ES-I3 (cell line): ENCODE results near the gene KIAA1958.
"Not testable (repeated sequence)": the region's sequence is repeated elsewhere in the genome, so short reads cannot be mapped to it uniquely, and the experiment has no call there.

Experiments used
- H3K36me3 ChIP-seq: 2 replicates; pipeline ENCODE4 v1.6.1; 2013; ENCODE audit warnings: mild to moderate bottlenecking, low read length, control low read depth, moderate library complexity; ENCODE audit not compliant: insufficient read depth
- H3K4me1 ChIP-seq: 2 replicates; pipeline ENCODE4 v1.6.1; 2013; ENCODE audit warnings: mild to moderate bottlenecking, control low read depth, low read length; ENCODE audit not compliant: insufficient read depth
- H3K9ac ChIP-seq: 2 replicates; pipeline ENCODE4 v1.6.1; 2013; ENCODE audit warnings: low read depth, mild to moderate bottlenecking, low read length, moderate library complexity
- H3K9me3 ChIP-seq: 2 replicates; pipeline ENCODE4 v1.6.1; 2013; ENCODE audit warnings: mild to moderate bottlenecking, low read length, moderate library complexity; ENCODE audit not compliant: control insufficient read depth, insufficient read depth

KIAA1958 gene

GRCh38 chr9:112631313-112632070, 144.9 kb downstream of the KIAA1958 start:
- H3K9ac ChIP-seq, result no peak overlapping the region
- no peaks in the 10 kb centered on the region for H3K9me3 ChIP-seq
- H3K36me3 ChIP-seq, result no peaks in the 10 kb centered on the region
- H3K4me1 ChIP-seq, result no peaks in the 10 kb centered on the region

GRCh38 chr9:112640311-112640710, 153.7 kb downstream of the KIAA1958 start:
- no peaks in the 10 kb centered on the region for H3K36me3 ChIP-seq
- no peak overlapping the region for H3K9ac ChIP-seq
- H3K4me1 ChIP-seq, result no peaks in the 10 kb centered on the region
- 0 out of 2 replicates have a peak, but pooled peaks cover 4% of the 10 kb centered on the region for H3K9me3 ChIP-seq

DNA sequence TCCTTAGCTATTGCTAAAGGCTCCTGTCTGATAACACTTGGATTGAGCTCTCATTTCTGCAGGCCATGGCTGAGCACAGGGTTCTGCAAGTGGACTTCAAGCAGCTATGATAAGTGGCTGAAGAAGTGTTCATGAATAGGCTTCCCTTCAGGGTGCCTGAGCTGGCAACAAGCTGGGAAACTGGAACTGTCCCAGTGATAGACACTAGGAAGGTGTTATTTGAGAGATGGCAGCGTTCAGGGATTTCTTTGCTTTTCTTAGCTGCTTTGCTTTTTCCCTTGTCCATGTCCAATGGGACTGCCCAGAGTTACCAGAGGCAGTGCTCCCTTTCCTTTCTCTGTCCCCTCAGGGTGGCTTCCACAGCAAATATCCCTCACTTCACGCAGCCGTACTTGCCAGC, 155.5 kb downstream of the KIAA1958 start:
- H3K4me1 ChIP-seq, result no peaks in the 10 kb centered on the region
- H3K36me3 ChIP-seq, result no peaks in the 10 kb centered on the region
- no peak overlapping the region for H3K9ac ChIP-seq
- H3K9me3 ChIP-seq, result 0 out of 2 replicates have a peak, but pooled peaks cover 4% of the 10 kb centered on the region

DNA sequence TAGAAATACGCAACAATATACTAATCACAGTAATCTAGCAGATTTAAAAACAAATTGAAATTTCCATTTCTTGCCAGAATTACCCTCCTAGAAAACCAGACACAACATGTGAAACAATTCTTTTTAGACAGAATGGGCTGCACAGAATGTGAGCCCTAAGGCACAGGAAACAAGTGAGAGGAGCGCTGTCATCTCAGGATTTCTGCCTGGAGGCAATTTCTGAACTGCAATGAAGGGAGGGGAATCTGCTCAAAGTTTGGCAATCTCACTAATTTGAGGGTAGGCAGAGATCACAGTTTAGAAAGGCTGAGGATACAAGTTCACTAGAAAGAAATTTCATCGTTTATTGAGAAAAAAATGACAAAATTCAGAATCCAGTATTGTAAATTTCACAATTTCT, 161.0 kb downstream of the KIAA1958 start:
- Histone ChIP-seq H3K4me1 (no peaks in the 10 kb centered on the region), H3K36me3 (no peaks in the 10 kb centered on the region), H3K9ac (no peak overlapping the region), H3K9me3 (0 out of 2 replicates have a peak, but pooled peaks cover 2% of the 10 kb centered on the region)

GRCh38 chr9:112648624-112649023, 162.0 kb downstream of the KIAA1958 start:
- Histone ChIP-seq H3K9ac (no peak overlapping the region), H3K4me1 (peaks cover 5% of the 10 kb centered on the region; the same call in 1 of the 2 replicates), H3K36me3 (no peaks in the 10 kb centered on the region), H3K9me3 (0 out of 2 replicates have a peak, but pooled peaks cover 2% of the 10 kb centered on the region)

GRCh38 chr9:112654282-112654681, 167.7 kb downstream of the KIAA1958 start:
- 0 out of 2 replicates have a peak, but pooled peaks cover 2% of the 10 kb centered on the region for H3K9me3 ChIP-seq
- H3K36me3 ChIP-seq, result no peaks in the 10 kb centered on the region
- peaks cover 18% of the 10 kb centered on the region for H3K4me1 ChIP-seq
- H3K9ac ChIP-seq, result peak overlapping the region; percentile 25; the same call in 1 of the 2 replicates

GRCh38 chr9:112655668-112656067, 169.0 kb downstream of the KIAA1958 start:
- Histone ChIP-seq H3K36me3 (no peaks in the 10 kb centered on the region), H3K9me3 (no peaks in the 10 kb centered on the region), H3K4me1 (peaks cover 18% of the 10 kb centered on the region), H3K9ac (no peak overlapping the region)

DNA sequence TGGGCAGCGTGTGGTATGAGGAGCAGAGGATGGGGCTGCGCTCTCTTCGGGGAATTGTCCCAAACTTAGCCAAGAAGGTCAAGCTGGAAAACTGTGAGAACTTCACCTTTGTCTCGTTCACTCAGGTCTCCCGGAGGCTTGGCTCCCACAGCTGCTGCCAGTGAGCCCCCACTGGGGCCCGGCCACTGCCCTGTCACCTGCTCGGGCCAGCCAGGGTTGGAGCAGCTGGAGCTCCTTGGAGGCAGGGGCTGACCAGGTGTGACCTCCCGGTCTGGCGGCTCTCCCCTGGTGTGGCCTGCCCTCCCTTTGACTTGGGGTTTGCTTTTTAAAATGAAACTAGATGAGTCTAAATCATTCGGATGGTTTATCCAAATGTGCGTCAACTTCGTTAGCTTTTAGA, 173.3 kb downstream of the KIAA1958 start:
- H3K9me3 ChIP-seq, result no peaks in the 10 kb centered on the region
- peaks cover 8% of the 10 kb centered on the region; the same call in 1 of the 2 replicates for H3K4me1 ChIP-seq
- H3K36me3 ChIP-seq, result no peaks in the 10 kb centered on the region
- H3K9ac ChIP-seq, result no peak overlapping the region

DNA sequence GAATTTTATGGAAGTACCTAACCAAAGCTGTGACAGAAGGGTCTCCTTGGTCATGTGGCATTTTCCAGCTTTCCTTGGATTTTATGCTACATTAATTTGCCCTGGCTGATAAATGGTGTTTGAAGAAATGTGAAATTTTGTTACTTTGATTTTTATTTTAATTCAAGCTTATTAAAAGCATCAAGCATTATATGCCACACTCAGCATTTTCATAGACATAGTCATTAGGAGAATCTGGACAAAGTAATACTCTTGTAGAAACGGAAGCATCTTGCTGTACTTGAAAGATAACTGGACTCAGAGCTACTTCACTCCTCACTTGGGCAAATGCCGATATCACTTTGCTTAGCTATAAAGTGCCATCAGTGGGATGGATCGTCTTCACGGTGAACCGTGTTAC, 177.1 kb downstream of the KIAA1958 start:
- no peaks in the 10 kb centered on the region for H3K9me3 ChIP-seq
- no peak overlapping the region for H3K9ac ChIP-seq
- no peaks in the 10 kb centered on the region for H3K36me3 ChIP-seq
- no peaks in the 10 kb centered on the region for H3K4me1 ChIP-seq

GRCh38 chr9:112664531-112664930, 177.9 kb downstream of the KIAA1958 start:
- Histone ChIP-seq H3K4me1 (no peaks in the 10 kb centered on the region), H3K36me3 (no peaks in the 10 kb centered on the region), H3K9me3 (no peaks in the 10 kb centered on the region), H3K9ac (no peak overlapping the region)

- Histone ChIP-seq H3K9me3 (no peaks in the 10 kb centered on the region), H3K4me1 (no peaks in the 10 kb centered on the region), H3K9ac (no peak overlapping the region), H3K36me3 (no peaks in the 10 kb centered on the region)
Observed at GRCh38 chr9:112665347-112665746, 178.7 kb downstream of the KIAA1958 start.

DNA sequence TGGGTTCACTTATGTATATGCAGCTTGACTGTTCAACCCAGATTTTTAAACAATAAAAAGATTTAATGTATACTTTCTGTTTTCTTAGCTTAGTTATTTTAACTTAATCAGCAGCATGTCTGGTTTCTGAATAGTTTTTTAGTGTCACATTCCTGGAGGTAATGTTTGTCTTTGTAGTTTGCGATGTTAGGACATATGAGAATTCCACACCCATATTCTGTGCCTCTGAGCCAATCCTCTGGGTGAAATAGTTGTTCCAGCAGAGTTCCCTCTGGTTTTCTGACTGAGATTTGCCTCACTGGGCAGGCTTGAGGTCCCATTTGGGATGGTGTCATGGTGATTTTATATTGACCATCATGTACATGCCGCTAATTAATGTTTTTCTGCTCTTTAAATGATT, 182.7 kb downstream of the KIAA1958 start:
- Histone ChIP-seq H3K36me3 (no peaks in the 10 kb centered on the region), H3K9me3 (no peaks in the 10 kb centered on the region), H3K4me1 (no peaks in the 10 kb centered on the region), H3K9ac (no peak overlapping the region)

GRCh38 chr9:112670991-112671625, 184.5 kb downstream of the KIAA1958 start:
- Histone ChIP-seq H3K4me1 (no peaks in the 10 kb centered on the region), H3K9me3 (no peaks in the 10 kb centered on the region), H3K9ac (no peak overlapping the region), H3K36me3 (no peaks in the 10 kb centered on the region)

DNA sequence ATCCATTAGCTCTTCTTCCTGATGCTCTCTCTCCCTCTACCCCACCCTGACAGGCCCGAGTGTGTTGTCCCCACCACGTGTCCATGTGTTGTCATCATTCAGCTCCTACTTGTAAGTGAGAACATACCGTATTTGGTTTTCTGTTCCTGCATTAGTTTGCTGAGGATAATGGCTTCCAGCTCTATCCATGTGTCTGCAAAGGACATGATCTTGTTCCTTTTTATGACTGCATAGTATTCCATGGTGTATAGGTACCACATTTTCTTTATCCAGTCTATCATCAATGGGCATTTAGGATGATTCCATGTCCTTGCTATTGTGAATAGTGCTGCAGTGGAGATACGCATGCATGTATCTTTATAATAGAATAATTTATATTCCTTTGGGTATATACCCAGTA, 186.6 kb downstream of the KIAA1958 start:
- not testable (repeated sequence) for H3K4me1 ChIP-seq, H3K36me3 ChIP-seq, H3K9ac ChIP-seq, H3K9me3 ChIP-seq

DNA sequence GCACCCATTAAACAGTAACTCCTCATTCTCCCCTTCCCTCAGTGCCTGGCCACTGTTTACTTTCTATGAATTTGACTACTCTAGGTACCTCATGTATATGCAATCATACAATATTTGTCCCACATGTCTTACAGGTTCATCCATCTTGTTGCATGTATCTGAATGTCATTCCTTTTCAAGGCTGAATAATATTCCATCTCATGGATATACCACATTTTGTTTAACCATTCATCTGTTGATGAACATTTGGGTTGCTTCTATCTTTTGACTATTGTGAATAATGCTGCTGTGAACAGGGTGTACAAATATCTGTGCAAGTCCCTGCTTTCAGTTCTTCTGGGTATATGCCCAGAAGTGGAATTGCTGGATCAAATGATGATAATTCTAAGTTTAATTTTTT, 190.4 kb downstream of the KIAA1958 start:
- Histone ChIP-seq H3K4me1 (peaks cover 8% of the 10 kb centered on the region; the same call in 1 of the 2 replicates), H3K36me3 (0 out of 2 replicates have a peak, but pooled peaks cover 2% of the 10 kb centered on the region), H3K9ac (no peak overlapping the region), H3K9me3 (peaks cover 6% of the 10 kb centered on the region; the same call in 1 of the 2 replicates)
